Kidney epithelial cell (primary cell): Measurements from ENCODE around the gene CHRNA1. TPM values are rescaled to one million over a fixed set of nuclear protein-coding genes. Genes with fewer than 3 reads are reported as not detected.

Experiments used
- DNase-seq: peaks from one replicate; pipeline ENCODE4 v3.0.0-alpha.2; 2010; ENCODE audit warnings: low read depth
- H3K27me3 ChIP-seq: 2 replicates; pipeline ENCODE4 v1.6.0; 2011; ENCODE audit warnings: low read length; ENCODE audit not compliant: control insufficient read depth, insufficient read depth
- H3K36me3 ChIP-seq: 2 replicates; pipeline ENCODE4 v1.5.1; 2011; ENCODE audit warnings: low read length; ENCODE audit not compliant: control insufficient read depth, insufficient read depth
- H3K4me3 ChIP-seq: 2 replicates; pipeline ENCODE4 v1.5.1; 2011; ENCODE audit warnings: low read depth, mild to moderate bottlenecking, control low read depth, low read length
- CTCF ChIP-seq: IDR thresholded peaks from 2 replicates; pipeline ENCODE4 v1.5.1; 2011; ENCODE audit warnings: mild to moderate bottlenecking, moderate library complexity, low read length, control low read depth, inconsistent platforms; ENCODE audit not compliant: insufficient read depth, poor library complexity, severe bottlenecking
- total RNA-seq: library from RNA; depleted of rRNA; stranded (reverse); fragments of >200 nt; gene quantifications from 2 replicates; pipeline ENCODE4 v1.2.3, GENCODE V29; 2015

Gene CHRNA1
- total RNA-seq, 1 donor from 2014 or later: not detected

GRCh38 chr2:174787487-174788205 is 23.4 kb upstream of the CHRNA1 start:
- Histone ChIP-seq H3K4me3 (no peak overlapping the region), H3K36me3 (no peaks in the 10 kb centered on the region), H3K27me3 (no peaks in the 10 kb centered on the region)
- DNase-seq: peak; percentile 74
- no peak for TF ChIP-seq CTCF

GRCh38 chr2:174786066-174786725 is 21.9 kb upstream of the CHRNA1 start:
- DNase-seq: no peak
- Histone ChIP-seq H3K27me3 (no peaks in the 10 kb centered on the region), H3K4me3 (no peak overlapping the region), H3K36me3 (no peaks in the 10 kb centered on the region)
- no peak for TF ChIP-seq CTCF

DNA sequence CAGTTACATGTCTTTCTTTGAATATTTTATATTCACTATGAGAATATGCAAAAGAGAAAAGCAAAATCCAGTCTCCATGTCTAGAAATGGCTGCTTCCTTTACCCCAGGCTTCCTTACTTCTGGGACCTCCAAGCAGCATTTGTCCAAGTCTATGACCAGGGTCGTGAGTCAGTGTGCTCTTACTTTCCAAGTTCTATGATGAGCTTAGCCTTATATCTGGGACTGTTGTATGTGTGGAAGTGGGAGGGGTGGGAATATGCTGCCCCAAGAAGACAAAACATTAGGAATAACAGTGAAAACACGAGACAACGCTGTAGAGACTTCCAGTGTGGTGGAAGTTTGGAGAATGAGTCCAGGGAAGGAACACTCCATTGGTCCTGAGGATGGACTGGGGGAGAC is 21.2 kb upstream of the CHRNA1 start:
- H3K4me3 ChIP-seq: no peak overlapping the region
- no peak for TF ChIP-seq CTCF
- no peak for DNase-seq

DNA sequence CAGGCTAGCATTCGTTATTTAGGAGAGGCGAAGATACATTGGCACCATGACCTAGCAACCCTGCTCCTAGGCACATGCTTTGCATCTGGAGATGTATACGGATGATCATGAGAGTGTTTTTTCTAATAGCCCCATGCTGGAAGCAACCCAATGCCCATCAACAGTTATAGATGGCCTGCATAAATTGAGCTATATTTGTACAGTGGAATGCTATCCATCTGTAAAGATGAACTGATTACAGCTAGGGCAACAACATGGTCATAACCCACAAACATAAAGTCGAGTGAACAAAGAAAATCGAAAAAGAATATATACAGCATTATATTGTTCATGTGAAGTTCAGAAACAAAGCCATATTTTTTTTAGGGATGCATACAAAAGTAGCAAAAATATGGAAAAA is 20.6 kb upstream of the CHRNA1 start:
- Histone ChIP-seq H3K27me3 (no peaks in the 10 kb centered on the region), H3K36me3 (no peaks in the 10 kb centered on the region), H3K4me3 (no peak overlapping the region)
- DNase-seq: no peak
- TF ChIP-seq CTCF: no peak

More for the DNA sequence above, 21.2 kb upstream of the CHRNA1 start:
- no peaks in the 10 kb centered on the region for H3K27me3 ChIP-seq
- H3K36me3 ChIP-seq: no peaks in the 10 kb centered on the region

- Histone ChIP-seq H3K27me3 (no peaks in the 10 kb centered on the region), H3K4me3 (no peak overlapping the region), H3K36me3 (no peaks in the 10 kb centered on the region)
- no peak for TF ChIP-seq CTCF
- no peak for DNase-seq
Observed at GRCh38 chr2:174784316-174784715, 20.0 kb upstream of the CHRNA1 start.

- no peak for DNase-seq
- Histone ChIP-seq H3K36me3 (no peaks in the 10 kb centered on the region), H3K27me3 (no peaks in the 10 kb centered on the region), H3K4me3 (no peak overlapping the region)
- TF ChIP-seq CTCF: no peak
Observed at GRCh38 chr2:174781996-174782395, 17.7 kb upstream of the CHRNA1 start.
